Adipocyte (in vitro differentiated cells): Measurements from ENCODE around the gene RPP25.

Experiments used
- DNase-seq: peaks from one replicate; pipeline ENCODE4 v3.0.0-alpha.2; 2015; ENCODE audit warnings: low read depth
- H3K27me3 ChIP-seq: replicated peaks from 2 replicates; pipeline ENCODE4 v1.7.0; 2013; ENCODE audit warnings: mild to moderate bottlenecking, low read length, moderate library complexity; ENCODE audit not compliant: control insufficient read depth, insufficient read depth
- H3K36me3 ChIP-seq: 2 replicates; pipeline ENCODE4 v1.7.0; 2013; ENCODE audit warnings: low read length, mild to moderate bottlenecking, moderate library complexity; ENCODE audit not compliant: control insufficient read depth, insufficient read depth, severe bottlenecking
- H3K4me1 ChIP-seq: 2 replicates; pipeline ENCODE4 v1.7.0; 2013; ENCODE audit warnings: mild to moderate bottlenecking, low read length, moderate library complexity; ENCODE audit not compliant: control insufficient read depth, insufficient read depth
- H3K4me3 ChIP-seq: 2 replicates; pipeline ENCODE4 v1.7.0; 2013; ENCODE audit warnings: mild to moderate bottlenecking, low read length, moderate library complexity
- H3K9ac ChIP-seq: 2 replicates; pipeline ENCODE4 v1.7.0; 2013; ENCODE audit warnings: mild to moderate bottlenecking, low read length, moderate library complexity
- H3K9me3 ChIP-seq: 2 replicates; pipeline ENCODE4 v1.7.0; 2013; ENCODE audit warnings: mild to moderate bottlenecking, low read length, moderate library complexity; ENCODE audit not compliant: control insufficient read depth

The RPP25 gene

GRCh38 chr15:74989527-74989926 is 33.0 kb upstream of the RPP25 start:
- DNase-seq = no peak
- H3K27me3 ChIP-seq = peaks cover 13% of the 10 kb centered on the region
- no peaks in the 10 kb centered on the region for H3K9me3 ChIP-seq
- no peak overlapping the region for H3K9ac ChIP-seq
- H3K4me1 ChIP-seq = peaks cover 2% of the 10 kb centered on the region
- no peaks in the 10 kb centered on the region for H3K36me3 ChIP-seq
- H3K4me3 ChIP-seq = no peak overlapping the region

GRCh38 chr15:74988007-74988800 is 31.6 kb upstream of the RPP25 start:
- H3K9ac ChIP-seq = no peak overlapping the region

GRCh38 chr15:74983725-74984231 is 27.2 kb upstream of the RPP25 start:
- H3K4me1 ChIP-seq = peaks cover 19% of the 10 kb centered on the region
- peaks cover 11% of the 10 kb centered on the region for H3K27me3 ChIP-seq
- no peaks in the 10 kb centered on the region for H3K9me3 ChIP-seq
- no peaks in the 10 kb centered on the region for H3K36me3 ChIP-seq
- H3K4me3 ChIP-seq = no peak overlapping the region
- peak overlapping the region; percentile 25 for H3K9ac ChIP-seq
- no peak for DNase-seq

More at GRCh38 chr15:74988007-74988800, 31.6 kb upstream of the RPP25 start:
- no peak overlapping the region for H3K4me3 ChIP-seq
- DNase-seq = no peak
- H3K9me3 ChIP-seq = no peaks in the 10 kb centered on the region
- peaks cover 13% of the 10 kb centered on the region for H3K27me3 ChIP-seq
- H3K36me3 ChIP-seq = no peaks in the 10 kb centered on the region
- H3K4me1 ChIP-seq = peaks cover 14% of the 10 kb centered on the region

- peak; percentile 25 for DNase-seq
- H3K4me1 ChIP-seq = peaks cover 30% of the 10 kb centered on the region
- H3K27me3 ChIP-seq = peaks cover 11% of the 10 kb centered on the region
- H3K9ac ChIP-seq = no peak overlapping the region
- H3K9me3 ChIP-seq = no peaks in the 10 kb centered on the region
- H3K36me3 ChIP-seq = no peaks in the 10 kb centered on the region
- no peak overlapping the region for H3K4me3 ChIP-seq
These were observed 25.6 kb upstream of the RPP25 start for GRCh38 chr15:74982183-74982582.

GRCh38 chr15:74978503-74978902 is 21.9 kb upstream of the RPP25 start:
- no peaks in the 10 kb centered on the region for H3K9me3 ChIP-seq
- peak; percentile 15 for DNase-seq
- H3K4me1 ChIP-seq = peaks cover 18% of the 10 kb centered on the region
- no peaks in the 10 kb centered on the region for H3K27me3 ChIP-seq
- no peaks in the 10 kb centered on the region for H3K36me3 ChIP-seq
- H3K4me3 ChIP-seq = no peak overlapping the region
- H3K9ac ChIP-seq = no peak overlapping the region

GRCh38 chr15:74978077-74978476 is 21.5 kb upstream of the RPP25 start:
- DNase-seq = no peak
- no peaks in the 10 kb centered on the region for H3K27me3 ChIP-seq
- no peak overlapping the region for H3K9ac ChIP-seq
- H3K36me3 ChIP-seq = no peaks in the 10 kb centered on the region
- H3K4me3 ChIP-seq = no peak overlapping the region
- H3K4me1 ChIP-seq = peaks cover 15% of the 10 kb centered on the region
- H3K9me3 ChIP-seq = no peaks in the 10 kb centered on the region

GRCh38 chr15:74977599-74977998 is 21.0 kb upstream of the RPP25 start:
- no peaks in the 10 kb centered on the region for H3K9me3 ChIP-seq
- H3K36me3 ChIP-seq = no peaks in the 10 kb centered on the region
- DNase-seq = no peak
- H3K9ac ChIP-seq = no peak overlapping the region
- H3K4me1 ChIP-seq = peaks cover 12% of the 10 kb centered on the region
- H3K27me3 ChIP-seq = no peaks in the 10 kb centered on the region
- H3K4me3 ChIP-seq = no peak overlapping the region

GRCh38 chr15:74976159-74976558 is 19.6 kb upstream of the RPP25 start:
- peaks cover 12% of the 10 kb centered on the region for H3K4me1 ChIP-seq
- no peak for DNase-seq
- H3K9me3 ChIP-seq = no peaks in the 10 kb centered on the region
- no peak overlapping the region for H3K4me3 ChIP-seq
- H3K27me3 ChIP-seq = no peaks in the 10 kb centered on the region
- H3K9ac ChIP-seq = no peak overlapping the region
- no peaks in the 10 kb centered on the region for H3K36me3 ChIP-seq

GRCh38 chr15:74967670-74968069 is 11.1 kb upstream of the RPP25 start:
- H3K4me3 ChIP-seq = no peak overlapping the region
- H3K4me1 ChIP-seq = peaks cover 3% of the 10 kb centered on the region
- no peaks in the 10 kb centered on the region for H3K9me3 ChIP-seq
- no peak for DNase-seq
- no peaks in the 10 kb centered on the region for H3K27me3 ChIP-seq
- H3K36me3 ChIP-seq = no peaks in the 10 kb centered on the region
- H3K9ac ChIP-seq = no peak overlapping the region

- peak; percentile 19 for DNase-seq
- Histone ChIP-seq H3K27me3 (peaks cover 3% of the 10 kb centered on the region), H3K4me1 (peaks cover 3% of the 10 kb centered on the region), H3K4me3 (no peak overlapping the region), H3K36me3 (no peaks in the 10 kb centered on the region), H3K9ac (peak overlapping the region; percentile 12), H3K9me3 (no peaks in the 10 kb centered on the region)
These were observed 8.2 kb upstream of the RPP25 start for GRCh38 chr15:74964794-74965193.

GRCh38 chr15:74963213-74963612 is 6.6 kb upstream of the RPP25 start:
- no peak overlapping the region for H3K4me3 ChIP-seq
- H3K27me3 ChIP-seq = peaks cover 9% of the 10 kb centered on the region
- no peak for DNase-seq
- H3K36me3 ChIP-seq = no peaks in the 10 kb centered on the region
- no peaks in the 10 kb centered on the region for H3K9me3 ChIP-seq
- H3K9ac ChIP-seq = no peak overlapping the region
- H3K4me1 ChIP-seq = peaks cover 4% of the 10 kb centered on the region
